Measurements from ENCODE around the gene ATXN7L1.

The ATXN7L1 gene

GRCh38 chr7:105742787-105743186 lies 133.6 kb downstream of the ATXN7L1 start:
- H3K36me3 Mint-ChIP-seq (ENCODE audit: low read depth) = no peaks in the 10 kb centered on the region
- no peak for DNase-seq
- no peak overlapping the region for H3K4me3 Mint-ChIP-seq
- no peaks in the 10 kb centered on the region for H3K4me1 Mint-ChIP-seq
- H3K9me3 Mint-ChIP-seq = no peaks in the 10 kb centered on the region
- H3K27me3 Mint-ChIP-seq (ENCODE audit: low read depth, poor library complexity) = peaks cover 3% of the 10 kb centered on the region
- H3K27ac Mint-ChIP-seq = peak overlapping the region; percentile 4
- no peak for TF ChIP-seq CTCF (IDR thresholded peaks at IDR 0.05)

- DNase-seq = no peak
- Mint-ChIP-seq H3K27me3 (ENCODE audit: low read depth, poor library complexity) (peaks cover 3% of the 10 kb centered on the region), H3K4me3 (no peak overlapping the region), H3K36me3 (ENCODE audit: low read depth) (no peaks in the 10 kb centered on the region), H3K27ac (no peak overlapping the region), H3K4me1 (no peaks in the 10 kb centered on the region), H3K9me3 (no peaks in the 10 kb centered on the region)
- TF ChIP-seq CTCF (IDR thresholded peaks at IDR 0.05) = no peak
Observed at GRCh38 chr7:105741982-105742381, 134.4 kb downstream of the ATXN7L1 start.

- H3K36me3 Mint-ChIP-seq (ENCODE audit: low read depth) = no peaks in the 10 kb centered on the region
- no peak for TF ChIP-seq CTCF (IDR thresholded peaks at IDR 0.05)
Observed at GRCh38 chr7:105738133-105738532, 138.3 kb downstream of the ATXN7L1 start.

GRCh38 chr7:105734233-105734632 lies 142.2 kb downstream of the ATXN7L1 start:
- Mint-ChIP-seq H3K27me3 (ENCODE audit: low read depth, poor library complexity) (peaks cover 4% of the 10 kb centered on the region), H3K36me3 (ENCODE audit: low read depth) (no peaks in the 10 kb centered on the region), H3K9me3 (peaks cover 4% of the 10 kb centered on the region), H3K4me1 (no peaks in the 10 kb centered on the region), H3K27ac (no peak overlapping the region), H3K4me3 (no peak overlapping the region)
- DNase-seq = no peak
- no peak for TF ChIP-seq CTCF (IDR thresholded peaks at IDR 0.05)

More at GRCh38 chr7:105738133-105738532, 138.3 kb downstream of the ATXN7L1 start:
- no peak overlapping the region for H3K4me3 Mint-ChIP-seq
- no peak overlapping the region for H3K27ac Mint-ChIP-seq
- no peak for DNase-seq
- peaks cover 4% of the 10 kb centered on the region for H3K9me3 Mint-ChIP-seq
- H3K4me1 Mint-ChIP-seq = no peaks in the 10 kb centered on the region
- H3K27me3 Mint-ChIP-seq (ENCODE audit: low read depth, poor library complexity) = peaks cover 4% of the 10 kb centered on the region

- Mint-ChIP-seq H3K4me3 (no peak overlapping the region), H3K9me3 (peaks cover 4% of the 10 kb centered on the region), H3K36me3 (ENCODE audit: low read depth) (peaks cover 8% of the 10 kb centered on the region), H3K27me3 (ENCODE audit: low read depth, poor library complexity) (peaks cover 4% of the 10 kb centered on the region), H3K27ac (no peak overlapping the region), H3K4me1 (no peaks in the 10 kb centered on the region)
- no peak for TF ChIP-seq CTCF (IDR thresholded peaks at IDR 0.05)
- no peak for DNase-seq
Observed at GRCh38 chr7:105731042-105731441, 145.4 kb downstream of the ATXN7L1 start.

GRCh38 chr7:105728028-105728427 lies 148.4 kb downstream of the ATXN7L1 start:
- no peak for DNase-seq
- no peak overlapping the region for H3K27ac Mint-ChIP-seq
- H3K4me1 Mint-ChIP-seq = peaks cover 9% of the 10 kb centered on the region
- H3K27me3 Mint-ChIP-seq (ENCODE audit: low read depth, poor library complexity) = no peaks in the 10 kb centered on the region
- peaks cover 15% of the 10 kb centered on the region for H3K36me3 Mint-ChIP-seq (ENCODE audit: low read depth)
- no peak overlapping the region for H3K4me3 Mint-ChIP-seq
- H3K9me3 Mint-ChIP-seq = no peaks in the 10 kb centered on the region
- no peak for TF ChIP-seq CTCF (IDR thresholded peaks at IDR 0.05)

Data from nephron progenitor cell (in vitro differentiated cells).